ENCODE results near the gene FOLR3.

- TF ChIP-seq, protein P1, sequence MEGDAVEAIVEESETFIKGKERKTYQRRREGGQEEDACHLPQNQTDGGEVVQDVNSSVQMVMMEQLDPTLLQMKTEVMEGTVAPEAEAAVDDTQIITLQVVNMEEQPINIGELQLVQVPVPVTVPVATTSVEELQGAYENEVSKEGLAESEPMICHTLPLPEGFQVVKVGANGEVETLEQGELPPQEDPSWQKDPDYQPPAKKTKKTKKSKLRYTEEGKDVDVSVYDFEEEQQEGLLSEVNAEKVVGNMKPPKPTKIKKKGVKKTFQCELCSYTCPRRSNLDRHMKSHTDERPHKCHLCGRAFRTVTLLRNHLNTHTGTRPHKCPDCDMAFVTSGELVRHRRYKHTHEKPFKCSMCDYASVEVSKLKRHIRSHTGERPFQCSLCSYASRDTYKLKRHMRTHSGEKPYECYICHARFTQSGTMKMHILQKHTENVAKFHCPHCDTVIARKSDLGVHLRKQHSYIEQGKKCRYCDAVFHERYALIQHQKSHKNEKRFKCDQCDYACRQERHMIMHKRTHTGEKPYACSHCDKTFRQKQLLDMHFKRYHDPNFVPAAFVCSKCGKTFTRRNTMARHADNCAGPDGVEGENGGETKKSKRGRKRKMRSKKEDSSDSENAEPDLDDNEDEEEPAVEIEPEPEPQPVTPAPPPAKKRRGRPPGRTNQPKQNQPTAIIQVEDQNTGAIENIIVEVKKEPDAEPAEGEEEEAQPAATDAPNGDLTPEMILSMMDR (conservative IDR thresholded peaks at IDR 0.05; ENCODE audit: low read depth, low read length) = no peak
- no peak for TF ChIP-seq EZH2 (IDR thresholded peaks at IDR 0.05; ENCODE audit: low read length, unreplicated experiment)
Observed at GRCh38 chr11:72155751-72156150, 20.2 kb downstream of the FOLR3 start.

Data from PC-3 (cell line).